IMR-90 (cell line): Measurements from ENCODE around the gene C1orf167. TPM values are rescaled to one million over a fixed set of nuclear protein-coding genes. Genes with fewer than 3 reads are reported as not detected.

Experiments
- ATAC-seq: fragments of 200-7000 bp; cut with Tn5 transposase; 2 replicates; pipeline ENCODE4 v1.9.1; 2020; ENCODE audit warnings: low read depth, mild to moderate bottlenecking, moderate library complexity
- BruUV-seq: library from RNA; stranded (reverse); fragments of 400-500 nt; replicated peaks from 2 replicates; lab custom pipeline; 2021; lab: Mats Ljungman, UMichigan
- CTCF ChIA-PET: fragments of 300-600 bp; formaldehyde crosslinking; extraction: SDS; loops from one replicate; lab custom pipeline; 2021; ENCODE audit warnings: antibody characterized with exemption; lab: Yijun Ruan, JAX
- POLR2A ChIA-PET: fragments of 300-600 bp; sonication (Branson Sonifier 250); formaldehyde crosslinking; loops from one replicate; lab custom pipeline; 2022; ENCODE audit warnings: antibody characterized with exemption; ENCODE audit not compliant: unreplicated experiment; lab: Charles Lee
- DNase-seq: peaks from one replicate; pipeline ENCODE4 v3.0.0; 2013
- H2AFZ ChIP-seq: replicated peaks from 2 replicates; pipeline ENCODE3; 2013; ENCODE audit warnings: low read length, mild to moderate bottlenecking; ENCODE audit not compliant: poor library complexity
- H2AK5ac ChIP-seq: 2 replicates; pipeline ENCODE4 v1.6.1; 2013; ENCODE audit warnings: low read depth, low read length, inconsistent platforms
- H2AK9ac ChIP-seq: replicated peaks from 2 replicates; pipeline ENCODE3; 2013; ENCODE audit warnings: mild to moderate bottlenecking, low read depth, low read length, moderate library complexity; ENCODE audit not compliant: poor library complexity
- H2BK120ac ChIP-seq: 2 replicates; pipeline ENCODE4 v1.6.1; 2013; ENCODE audit warnings: low read depth, low read length, inconsistent platforms
- H2BK15ac ChIP-seq: 3 replicates; pipeline ENCODE4 v1.6.1; 2013; ENCODE audit warnings: low read depth, low read length, inconsistent platforms
- H2BK20ac ChIP-seq: 2 replicates; pipeline ENCODE4 v1.6.1; 2013; ENCODE audit warnings: low read depth, mild to moderate bottlenecking, inconsistent platforms, low read length, moderate library complexity
- H2BK5ac ChIP-seq: 2 replicates; pipeline ENCODE4 v1.6.1; 2013; ENCODE audit warnings: mild to moderate bottlenecking, low read depth, low read length, inconsistent platforms; ENCODE audit not compliant: poor library complexity, severe bottlenecking
- H3K14ac ChIP-seq: replicated peaks from 2 replicates; pipeline ENCODE4 v1.6.1; 2013; ENCODE audit warnings: low read depth, low read length, inconsistent platforms
- H3K18ac ChIP-seq: 2 replicates; pipeline ENCODE4 v1.6.1; 2013; ENCODE audit warnings: low read depth, low read length, control low read depth
- H3K23ac ChIP-seq: 2 replicates; pipeline ENCODE4 v1.6.1; 2013; ENCODE audit warnings: low read depth, low read length, inconsistent platforms
- H3K27ac ChIP-seq: 2 replicates; pipeline ENCODE4 v1.5.1; 2013; ENCODE audit warnings: mild to moderate bottlenecking, control low read depth, low read length; ENCODE audit not compliant: insufficient read depth
- H3K27me3 ChIP-seq: 2 replicates; pipeline ENCODE4 v1.6.1; 2013; ENCODE audit warnings: low read length; ENCODE audit not compliant: control insufficient read depth, insufficient read depth
- H3K36me3 ChIP-seq: 2 replicates; pipeline ENCODE4 v1.6.1; 2013; ENCODE audit warnings: low read length, mixed read lengths; ENCODE audit not compliant: control insufficient read depth, insufficient read depth
- H3K4ac ChIP-seq: 2 replicates; pipeline ENCODE4 v1.6.1; 2013; ENCODE audit warnings: low read depth, low read length, inconsistent platforms
- H3K4me1 ChIP-seq: 2 replicates; pipeline ENCODE4 v1.6.1; 2013; ENCODE audit warnings: low read length, mixed read lengths; ENCODE audit not compliant: control insufficient read depth, insufficient read depth
- H3K4me2 ChIP-seq: 2 replicates; pipeline ENCODE4 v1.6.1; 2013; ENCODE audit warnings: low read depth, mild to moderate bottlenecking, control low read depth, low read length, moderate library complexity
- H3K4me3 ChIP-seq: 2 replicates; pipeline ENCODE4 v1.5.1; 2013; ENCODE audit warnings: low read depth, mild to moderate bottlenecking, control low read depth, low read length, moderate library complexity; ENCODE audit not compliant: insufficient read depth
- H3K56ac ChIP-seq: 2 replicates; pipeline ENCODE4 v1.6.1; 2013; ENCODE audit warnings: low read length, inconsistent platforms; ENCODE audit not compliant: insufficient read depth; ENCODE audit errors: extremely low read depth
- H3K79me1 ChIP-seq, 2 experiments: 2 replicates each; pipeline ENCODE4 v1.6.1; 2013; ENCODE audit warnings: low read length in 2 of 2, inconsistent platforms in 1 of 2, low read depth in 1 of 2
- H3K9ac ChIP-seq: 2 replicates; pipeline ENCODE4 v1.6.1; 2013; ENCODE audit warnings: low read depth, low read length, control low read depth
- H3K9me1 ChIP-seq: 2 replicates; pipeline ENCODE4 v1.6.1; 2013; ENCODE audit warnings: low read length, inconsistent platforms; ENCODE audit not compliant: insufficient read depth
- H3K9me3 ChIP-seq: 2 replicates; pipeline ENCODE4 v1.6.1; 2013; ENCODE audit warnings: low read length; ENCODE audit not compliant: control insufficient read depth, insufficient read depth
- H4K20me1 ChIP-seq: 2 replicates; pipeline ENCODE4 v1.6.1; 2013; ENCODE audit warnings: low read length, inconsistent platforms; ENCODE audit not compliant: insufficient read depth
- H4K5ac ChIP-seq: 2 replicates; pipeline ENCODE4 v1.6.1; 2013; ENCODE audit warnings: mild to moderate bottlenecking, low read depth, low read length, control low read depth
- H4K8ac ChIP-seq, 2 experiments: 2 replicates each; pipeline ENCODE4 v1.6.1; 2013; ENCODE audit warnings: low read depth in 2 of 2, low read length in 2 of 2, control low read depth in 1 of 2, inconsistent platforms in 1 of 2
- H4K91ac ChIP-seq: 2 replicates; pipeline ENCODE4 v1.6.1; 2013; ENCODE audit warnings: low read depth, low read length, inconsistent platforms; ENCODE audit not compliant: insufficient read depth
- BHLHE40 ChIP-seq: fragments of 150-350 bp; IDR thresholded peaks from 2 replicates; pipeline ENCODE4 v1.6.1; 2016; ENCODE audit warnings: mild to moderate bottlenecking, low read depth, low read length
- CTCF ChIP-seq: conservative IDR thresholded peaks from 2 replicates; pipeline ENCODE4 v1.5.1; 2012; ENCODE audit warnings: mild to moderate bottlenecking, low read depth, low read length, improper control_type of control experiment
- MAFK ChIP-seq: IDR thresholded peaks from 2 replicates; pipeline ENCODE4 v1.6.1; 2012; ENCODE audit warnings: low read depth, low read length, improper control_type of control experiment
- MXI1 ChIP-seq: IDR thresholded peaks from 2 replicates; pipeline ENCODE4 v1.6.1; 2012; ENCODE audit warnings: low read depth, mild to moderate bottlenecking, low read length, moderate library complexity, borderline replicate concordance
- NFE2L2 ChIP-seq: fragments of 150-350 bp; IDR thresholded peaks from 2 replicates; pipeline ENCODE4 v1.6.1; 2016; ENCODE audit warnings: low read depth, mild to moderate bottlenecking, low read length
- RCOR1 ChIP-seq: IDR thresholded peaks from 2 replicates; pipeline ENCODE4 v1.6.1; 2012; ENCODE audit warnings: mild to moderate bottlenecking, low read length, improper control_type of control experiment; ENCODE audit not compliant: insufficient replicate concordance
- USF2 ChIP-seq: fragments of 150-350 bp; IDR thresholded peaks from 2 replicates; pipeline ENCODE4 v1.6.1; 2017; ENCODE audit warnings: mild to moderate bottlenecking, antibody characterized with exemption, low read length, low read depth
- WGBS, 2 experiments: methylation state at CpG; one replicate each; pipeline versions ENCODE4 v1.1.5 to v1.1.7; 2013; ENCODE audit warnings: missing lambda C conversion rate in 2 of 2; ENCODE audit not compliant: insufficient read length in 1 of 2; ENCODE audit errors: extremely low coverage in 2 of 2; 5-methylcytosine and 5-hydroxymethylcytosine counted together
- dilution Hi-C: fragments of 300-500 bp; cut with HindIII; formaldehyde crosslinking; loops from one replicate; pipeline ENCODE4 v1.14.3; 2018; ENCODE audit warnings: low sequenced_read_pairs; ENCODE audit not compliant: unreplicated experiment
- in situ Hi-C: fragments of 300-500 bp; cut with MboI; formaldehyde crosslinking; loops from 3 replicates; pipeline ENCODE4 v1.14.3; 2019; ENCODE audit warnings: low sequenced_read_pairs, inconsistent platforms, mixed read lengths
- intact Hi-C: fragments of 100-400 bp; cut with micrococcal nuclease; formaldehyde crosslinking; loops from 2 replicates; pipeline ENCODE4 v1.10.0; 2022
- polyA plus RNA-seq, 3 experiments: library from polyadenylated mRNA; depleted of rRNA; stranded (reverse); fragments of >200 nt; gene quantifications; 2 replicates each; pipeline ENCODE4 v1.2.3, GENCODE V29; 2012; ENCODE audit warnings: low replicate concordance in 1 of 3
- total RNA-seq: library from RNA; depleted of rRNA; stranded (reverse); fragments of >200 nt; gene quantifications from 2 replicates; pipeline ENCODE4 v1.2.3, GENCODE V29; 2012

C1orf167 gene
- total and polyA plus RNA-seq, 2 of the 4 experiments (the other 2 are of a cell fraction) = under 0.01 to 0.15 TPM

GRCh38 chr1:11772458-11772857, 10.5 kb downstream of the C1orf167 start:
- H3K14ac ChIP-seq = no peak overlapping the region
- H3K27me3 ChIP-seq = peaks cover 6% of the 10 kb centered on the region
- no peaks in the 10 kb centered on the region for H3K9me1 ChIP-seq
- CTCF ChIA-PET = interaction anchor here (0.6 kb wide), 2 partner anchors 109 to 123 kb away, joined by 3 to 4 read pairs; partner anchors contain the start of gene FBXO6
- H4K91ac ChIP-seq = no peak overlapping the region
- H2AK9ac ChIP-seq = no peak overlapping the region
- H2AFZ ChIP-seq = no peak overlapping the region
- peak; percentile 47; the same call in 1 of the 2 replicates for ATAC-seq
- no peak overlapping the region for H4K5ac ChIP-seq
- no peak overlapping the region for H3K4ac ChIP-seq
- POLR2A ChIA-PET = no interaction called here
- H4K8ac ChIP-seq = no peak overlapping the region
- no peak overlapping the region for H3K18ac ChIP-seq
- H4K20me1 ChIP-seq = no peaks in the 10 kb centered on the region
- no TSS peak for BruUV-seq
- DNase-seq = no peak
- WGBS, 2 experiments = no CpG with 5 or more reads among the region's 5 CpGs
- no peak overlapping the region for H2BK5ac ChIP-seq
- TF ChIP-seq MXI1 = no peak
- no peak for TF ChIP-seq NFE2L2
- TF ChIP-seq CTCF = no peak
- TF ChIP-seq USF2 = no peak
- no peak for TF ChIP-seq MAFK
- TF ChIP-seq RCOR1 = no peak
- TF ChIP-seq BHLHE40 = no peak
- no peak overlapping the region for H3K27ac ChIP-seq
- no peaks in the 10 kb centered on the region for H3K4me1 ChIP-seq
- no peaks in the 10 kb centered on the region for H3K9me3 ChIP-seq
- dilution Hi-C loops (no loop called here), intact Hi-C loops (no loop called here), in situ Hi-C loops (no loop called here)
- no peak overlapping the region for H3K56ac ChIP-seq
- no peak overlapping the region for H2BK20ac ChIP-seq
- no peak overlapping the region for H3K23ac ChIP-seq
- H3K4me3 ChIP-seq = no peak overlapping the region
- H3K79me1 ChIP-seq = no peaks in the 10 kb centered on the region
- no peak overlapping the region for H3K9ac ChIP-seq
- no peak overlapping the region for H2AK5ac ChIP-seq
- H2BK120ac ChIP-seq = no peak overlapping the region
- no peak overlapping the region for H2BK15ac ChIP-seq
- H3K36me3 ChIP-seq = no peaks in the 10 kb centered on the region
- H3K4me2 ChIP-seq = no peak overlapping the region
